ENCODE measurements around the gene PRSS16. TPM values are rescaled to one million over a fixed set of nuclear protein-coding genes. Genes with fewer than 3 reads are reported as not detected.
A peak's percentile ranks its signal among the peaks of the same experiment; 100 is the strongest.
"Not testable (repeated sequence)": the region's sequence is repeated elsewhere in the genome, so short reads cannot be mapped to it uniquely, and the experiment has no call there.

PRSS16 gene
- total RNA-seq, 1 donor from 2014 or later: 0.41 TPM

DNA sequence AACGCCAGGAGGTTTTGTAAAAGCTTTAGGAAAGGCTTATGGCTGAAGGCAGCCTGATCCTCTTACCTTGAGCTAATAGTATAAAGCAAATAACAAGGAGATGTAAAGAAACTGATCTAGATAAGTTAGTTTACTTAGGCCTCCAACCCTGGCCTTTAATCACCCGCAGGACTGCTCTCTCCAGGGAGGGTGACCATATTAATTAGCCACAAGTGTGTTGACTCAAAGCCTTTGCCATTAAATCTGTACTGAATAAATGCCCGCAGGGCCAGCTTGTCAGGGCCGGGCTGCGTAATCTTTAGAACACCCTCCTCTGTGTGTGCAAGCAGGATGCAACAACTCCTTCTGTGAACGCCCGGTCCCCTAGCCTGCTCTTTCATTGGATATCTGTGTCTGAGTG is 6.1 kb upstream of the PRSS16 start:
- DNase-seq (ENCODE audit: low spot score in 2 of 2) (no peak), FAIRE-seq (no peak)

- DNase-seq (ENCODE audit: low spot score in 2 of 2): no peak
- no peak for FAIRE-seq
These were observed 4.8 kb upstream of the PRSS16 start for GRCh38 chr6:27242589-27243265.

DNA sequence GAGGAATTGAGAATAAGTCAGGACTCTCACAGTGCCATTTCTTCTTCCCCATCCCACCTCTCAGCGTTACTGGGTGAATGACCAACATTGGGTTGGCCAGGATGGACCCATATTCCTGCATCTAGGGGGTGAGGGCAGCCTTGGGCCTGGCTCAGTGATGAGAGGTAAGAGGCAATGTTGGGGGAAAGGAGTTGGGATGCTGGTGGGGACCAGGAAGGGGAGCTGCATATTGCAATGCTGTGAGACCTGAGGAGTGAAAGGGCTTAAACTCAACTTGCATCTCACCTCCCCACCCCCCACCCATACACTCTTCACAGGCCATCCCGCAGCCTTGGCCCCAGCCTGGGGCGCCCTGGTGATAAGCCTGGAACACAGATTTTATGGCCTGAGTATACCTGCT is 1.3 kb downstream of the PRSS16 start:
- FAIRE-seq: no peak
- DNase-seq (ENCODE audit: low spot score in 2 of 2): no peak

- DNase-seq (ENCODE audit: low spot score in 2 of 2) (no peak), FAIRE-seq (no peak)
These were observed 3.0 kb downstream of the PRSS16 start for GRCh38 chr6:27250277-27251111.

DNA sequence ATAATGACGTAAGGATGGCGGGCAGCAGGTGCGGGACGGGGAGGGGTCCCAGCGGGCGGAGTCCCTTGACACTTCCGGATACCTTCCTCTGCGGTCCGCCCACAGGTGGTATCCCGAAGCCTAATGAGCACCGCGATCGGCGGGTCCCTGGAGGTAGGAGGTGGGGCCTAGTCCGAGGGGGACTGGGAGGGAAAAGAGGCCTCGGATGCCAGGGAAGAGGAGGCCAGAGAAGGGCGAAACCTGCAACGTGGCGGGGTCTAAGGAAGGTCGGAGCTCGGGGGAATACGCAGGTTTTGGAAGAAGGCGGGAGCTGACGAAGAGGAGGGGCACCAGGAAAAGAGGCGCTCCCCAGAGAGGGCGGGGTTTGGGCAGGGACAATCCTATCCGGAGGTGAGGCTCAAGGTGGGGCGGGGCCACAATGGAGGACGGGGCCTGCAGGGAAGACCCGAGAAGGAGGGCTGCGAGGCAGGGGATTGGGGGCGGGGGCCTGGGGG is 3.7 kb downstream of the PRSS16 start:
- FAIRE-seq (no peak), DNase-seq (ENCODE audit: low spot score in 2 of 2) (peak in 1 of 2 donors; percentile 24)

- FAIRE-seq (no peak), DNase-seq (ENCODE audit: low spot score in 2 of 2) (peak in 1 of 2 donors; percentile 43)
These were observed 4.2 kb downstream of the PRSS16 start for GRCh38 chr6:27251606-27252251.

GRCh38 chr6:27254566-27254965 is 7.1 kb downstream of the PRSS16 start:
- no peak for DNase-seq (ENCODE audit: low spot score in 2 of 2)
- no peak for FAIRE-seq

GRCh38 chr6:27255866-27256265 is 8.4 kb downstream of the PRSS16 start:
- DNase-seq (ENCODE audit: low spot score in 2 of 2) (no peak), FAIRE-seq (no peak)

DNA sequence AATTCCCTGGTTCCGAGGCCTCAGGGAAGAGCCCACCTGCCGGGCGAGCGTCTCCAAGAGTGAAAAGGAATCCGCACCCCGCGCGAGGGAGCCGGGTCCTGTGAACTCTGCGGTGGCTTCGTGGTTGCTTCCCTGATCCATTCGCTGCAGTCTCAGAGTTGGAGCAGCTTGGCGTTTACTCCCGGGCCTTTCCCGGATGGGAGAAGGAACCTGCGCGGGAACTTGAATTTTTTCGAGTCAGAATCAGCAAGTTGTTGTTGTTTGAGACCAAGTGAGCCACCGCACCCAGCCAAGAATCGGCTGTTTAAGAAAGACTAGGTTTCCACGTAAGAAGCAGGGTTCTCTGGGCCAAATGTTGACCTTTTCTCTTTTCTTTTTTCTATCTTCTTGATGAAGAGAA is 12.9 kb downstream of the PRSS16 start:
- FAIRE-seq (no peak), DNase-seq (ENCODE audit: low spot score in 2 of 2) (no peak)

GRCh38 chr6:27260836-27261375 is 13.4 kb downstream of the PRSS16 start:
- FAIRE-seq (no peak), DNase-seq (ENCODE audit: low spot score in 2 of 2) (no peak)

- DNase-seq (ENCODE audit: low spot score in 2 of 2) (no peak), FAIRE-seq (no peak)
These were observed 16.4 kb downstream of the PRSS16 start for GRCh38 chr6:27263886-27264285.

- not testable (repeated sequence) for FAIRE-seq
These were observed 19.5 kb downstream of the PRSS16 start for GRCh38 chr6:27267003-27267402.

GRCh38 chr6:27267857-27268434 is 20.4 kb downstream of the PRSS16 start:
- DNase-seq (ENCODE audit: low spot score in 2 of 2) (no peak), FAIRE-seq (no peak)

More at GRCh38 chr6:27267003-27267402, 19.5 kb downstream of the PRSS16 start:
- not testable (repeated sequence) for DNase-seq (ENCODE audit: low spot score in 2 of 2)

GRCh38 chr6:27268803-27269202 is 21.3 kb downstream of the PRSS16 start:
- no peak for FAIRE-seq
- DNase-seq (ENCODE audit: low spot score in 2 of 2): no peak

GRCh38 chr6:27273783-27274182 is 26.3 kb downstream of the PRSS16 start:
- DNase-seq (ENCODE audit: low spot score in 2 of 2) (no peak), FAIRE-seq (no peak)

GRCh38 chr6:27275025-27275956 is 27.8 kb downstream of the PRSS16 start:
- DNase-seq (ENCODE audit: low spot score in 2 of 2) (no peak), FAIRE-seq (no peak)

- no peak for FAIRE-seq
- no peak for DNase-seq (ENCODE audit: low spot score in 2 of 2)
These were observed 32.1 kb downstream of the PRSS16 start for GRCh38 chr6:27279513-27280063.

DNA sequence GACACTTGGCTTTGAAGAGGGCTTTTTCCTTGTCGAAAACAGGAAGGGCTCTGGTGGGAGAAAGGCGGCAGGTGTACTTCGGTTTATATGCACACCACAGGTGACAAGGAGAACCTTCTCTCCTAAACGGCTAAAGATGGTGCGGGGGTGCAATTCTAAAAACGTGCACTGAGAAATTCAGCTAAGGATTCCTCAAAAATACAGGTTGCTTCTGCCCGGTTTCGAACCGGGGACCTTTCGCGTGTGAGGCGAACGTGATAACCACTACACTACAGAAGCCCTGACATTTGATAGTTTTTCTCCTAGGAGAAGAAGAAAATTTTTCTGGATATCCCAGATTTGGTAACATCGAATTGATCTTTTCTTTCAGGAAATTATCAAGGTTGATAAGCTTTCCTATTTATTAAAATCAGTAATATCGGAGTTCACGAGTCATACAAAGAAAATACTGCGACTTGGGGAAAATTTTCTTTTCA is 32.6 kb downstream of the PRSS16 start:
- FAIRE-seq (no peak), DNase-seq (ENCODE audit: low spot score in 2 of 2) (no peak)

GRCh38 chr6:27280540-27281000 is 33.1 kb downstream of the PRSS16 start:
- FAIRE-seq (no peak), DNase-seq (ENCODE audit: low spot score in 2 of 2) (no peak)

Measured in frontal cortex (tissue), 4 donors.